ENCODE measurements around the gene MYT1.
"Not testable (repeated sequence)": the region's sequence is repeated elsewhere in the genome, so short reads cannot be mapped to it uniquely, and the experiment has no call there.

The MYT1 gene

DNA sequence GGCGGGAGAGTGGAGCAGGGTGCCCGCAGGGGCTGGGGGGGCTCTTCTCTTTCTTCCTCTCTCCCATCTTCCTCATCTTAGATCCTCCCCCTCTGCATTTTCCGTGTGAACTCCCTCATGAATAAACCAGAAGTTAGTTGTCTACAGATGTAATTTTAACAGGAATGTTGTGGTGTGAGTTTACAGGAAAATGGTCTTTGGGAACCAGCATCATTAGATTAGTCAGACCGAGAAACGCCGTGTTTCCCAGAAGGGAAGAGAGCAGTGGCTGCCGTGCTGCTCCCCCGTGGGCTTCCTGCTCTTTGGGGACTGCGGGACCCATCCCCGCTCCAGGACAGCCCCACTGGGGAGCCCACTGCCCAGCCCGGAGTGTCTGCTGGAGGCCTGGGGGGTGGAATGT lies 3.4 kb downstream of the MYT1 start:
- Histone ChIP-seq H3K27me3 (ENCODE audit: control insufficient read depth, insufficient read depth, low read length) (peaks cover 10% of the 10 kb centered on the region), H3K36me3 (ENCODE audit: control insufficient read depth, insufficient read depth, low read length) (no peaks in the 10 kb centered on the region), H3K4me1 (ENCODE audit: control insufficient read depth, insufficient read depth, low read length) (peaks cover 12% of the 10 kb centered on the region), H3K9ac (ENCODE audit: low read depth, low read length) (no peak overlapping the region), H3K4me3 (ENCODE audit: low read depth, low read length) (no peak overlapping the region), H3K9me3 (ENCODE audit: control insufficient read depth, insufficient read depth, low read length) (no peaks in the 10 kb centered on the region)

DNA sequence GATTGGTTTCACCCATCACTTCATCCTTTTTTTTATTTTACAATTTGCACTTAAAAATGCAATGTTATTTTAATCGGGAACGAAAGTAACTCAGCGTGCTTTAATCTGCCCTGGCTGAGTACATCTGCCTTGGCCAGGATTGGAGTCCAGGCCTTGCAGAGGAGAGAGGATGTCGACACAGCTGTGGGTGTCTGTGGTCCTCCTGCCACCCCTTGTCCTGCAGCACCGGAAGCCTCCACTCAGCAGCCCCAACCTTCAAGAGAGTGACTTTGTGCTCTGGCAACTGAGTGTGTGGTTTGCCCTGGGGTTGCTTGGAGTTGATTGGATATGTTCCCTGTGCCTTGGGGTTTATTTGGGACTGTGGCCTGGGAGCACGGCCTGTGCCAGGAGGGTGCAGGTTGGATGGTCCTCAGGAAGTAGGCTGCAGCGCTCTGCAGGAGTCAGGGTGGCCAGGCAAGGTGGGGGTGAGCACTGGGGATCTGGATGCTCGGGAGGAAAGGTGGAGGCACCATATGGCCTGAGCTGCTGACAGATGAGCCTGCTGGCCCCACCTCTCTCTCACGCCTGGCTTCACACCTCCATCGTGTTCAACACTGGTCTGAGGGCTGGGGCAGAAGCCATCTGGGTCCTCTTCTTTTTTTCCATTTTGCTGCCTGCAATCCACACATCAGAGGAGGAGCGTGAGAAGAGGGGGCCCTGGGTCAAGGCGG lies 4.3 kb downstream of the MYT1 start:
- no peak overlapping the region for H3K4me3 ChIP-seq (ENCODE audit: low read depth, low read length)
- peaks cover 9% of the 10 kb centered on the region for H3K27me3 ChIP-seq (ENCODE audit: control insufficient read depth, insufficient read depth, low read length)
- H3K9me3 ChIP-seq (ENCODE audit: control insufficient read depth, insufficient read depth, low read length), result no peaks in the 10 kb centered on the region
- no peak overlapping the region for H3K9ac ChIP-seq (ENCODE audit: low read depth, low read length)
- no peaks in the 10 kb centered on the region for H3K36me3 ChIP-seq (ENCODE audit: control insufficient read depth, insufficient read depth, low read length)
- H3K4me1 ChIP-seq (ENCODE audit: control insufficient read depth, insufficient read depth, low read length), result peaks cover 8% of the 10 kb centered on the region

DNA sequence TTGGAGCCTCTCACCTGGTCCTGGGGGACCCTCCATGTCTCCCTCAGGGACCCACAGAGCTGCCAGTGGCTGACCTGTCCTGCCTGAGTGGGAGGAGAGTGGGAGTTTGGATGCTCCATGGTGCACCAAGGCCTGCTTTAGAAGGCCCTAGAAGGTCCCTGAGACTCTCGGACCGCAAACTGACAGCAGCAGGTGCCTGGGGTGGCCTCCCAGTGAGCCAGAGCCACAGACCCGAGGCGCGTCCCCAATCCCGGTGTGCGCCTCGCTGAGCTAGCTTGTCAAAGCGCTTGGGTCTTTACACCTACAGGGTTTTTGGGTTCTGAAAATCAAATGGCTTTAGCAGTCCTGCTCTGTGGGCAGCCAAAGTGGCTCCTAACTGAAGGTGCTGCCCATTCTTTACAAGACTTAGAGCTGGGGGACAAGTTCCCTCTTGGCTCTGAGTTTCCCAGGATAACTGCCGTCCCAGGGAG lies 4.9 kb downstream of the MYT1 start:
- Histone ChIP-seq H3K4me3 (ENCODE audit: low read depth, low read length) (no peak overlapping the region), H3K27me3 (ENCODE audit: control insufficient read depth, insufficient read depth, low read length) (peaks cover 8% of the 10 kb centered on the region), H3K36me3 (ENCODE audit: control insufficient read depth, insufficient read depth, low read length) (no peaks in the 10 kb centered on the region), H3K9ac (ENCODE audit: low read depth, low read length) (no peak overlapping the region), H3K9me3 (ENCODE audit: control insufficient read depth, insufficient read depth, low read length) (no peaks in the 10 kb centered on the region), H3K4me1 (ENCODE audit: control insufficient read depth, insufficient read depth, low read length) (peaks cover 8% of the 10 kb centered on the region)

DNA sequence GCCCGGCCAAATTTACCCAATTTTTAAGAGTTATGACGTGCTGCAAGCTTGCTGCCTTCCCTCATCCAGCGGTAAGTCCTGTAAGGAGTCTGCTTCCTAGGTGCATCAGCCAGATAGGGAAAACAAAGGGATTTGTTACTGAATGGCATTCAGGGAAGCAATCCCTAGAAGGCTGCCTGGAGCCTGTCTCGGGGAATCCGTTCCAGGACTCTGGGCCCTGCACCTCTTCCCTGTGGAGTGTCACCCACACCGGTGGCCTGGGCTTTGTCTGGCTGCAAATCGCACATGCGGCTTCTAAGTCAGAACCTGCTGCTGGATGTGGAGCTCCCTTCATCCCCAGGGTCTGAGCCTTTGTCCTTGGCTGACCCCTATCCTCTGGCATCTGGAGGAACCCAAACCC lies 7.0 kb downstream of the MYT1 start:
- H3K9me3 ChIP-seq (ENCODE audit: control insufficient read depth, insufficient read depth, low read length), result no peaks in the 10 kb centered on the region
- H3K9ac ChIP-seq (ENCODE audit: low read depth, low read length), result no peak overlapping the region
- peaks cover 8% of the 10 kb centered on the region for H3K27me3 ChIP-seq (ENCODE audit: control insufficient read depth, insufficient read depth, low read length)
- no peaks in the 10 kb centered on the region for H3K36me3 ChIP-seq (ENCODE audit: control insufficient read depth, insufficient read depth, low read length)
- no peak overlapping the region for H3K4me3 ChIP-seq (ENCODE audit: low read depth, low read length)
- no peaks in the 10 kb centered on the region for H3K4me1 ChIP-seq (ENCODE audit: control insufficient read depth, insufficient read depth, low read length)

DNA sequence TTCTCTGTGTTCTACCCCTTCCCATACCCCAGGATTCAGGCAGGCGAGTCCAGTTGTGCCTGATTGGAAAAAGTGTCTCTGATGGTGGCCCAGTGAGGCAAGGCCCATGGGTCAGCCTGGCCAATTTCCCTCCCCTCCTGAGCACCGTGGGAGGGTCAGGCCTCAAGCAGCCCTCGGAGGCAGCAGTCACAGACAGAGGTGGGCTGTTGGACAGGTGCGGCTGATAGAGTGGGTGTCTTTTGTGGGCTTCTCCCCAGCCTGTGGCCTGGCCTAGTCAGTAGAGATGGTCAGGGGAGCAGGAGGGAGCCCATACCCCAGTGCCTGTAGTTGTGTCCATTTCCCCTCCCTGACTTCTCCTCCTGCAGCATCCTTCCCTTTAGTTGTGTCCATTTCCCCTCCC lies 8.9 kb downstream of the MYT1 start:
- Histone ChIP-seq H3K9me3 (ENCODE audit: control insufficient read depth, insufficient read depth, low read length) (no peaks in the 10 kb centered on the region), H3K27me3 (ENCODE audit: control insufficient read depth, insufficient read depth, low read length) (peaks cover 8% of the 10 kb centered on the region), H3K4me1 (ENCODE audit: control insufficient read depth, insufficient read depth, low read length) (peaks cover 9% of the 10 kb centered on the region), H3K9ac (ENCODE audit: low read depth, low read length) (no peak overlapping the region), H3K36me3 (ENCODE audit: control insufficient read depth, insufficient read depth, low read length) (no peaks in the 10 kb centered on the region), H3K4me3 (ENCODE audit: low read depth, low read length) (no peak overlapping the region)

DNA sequence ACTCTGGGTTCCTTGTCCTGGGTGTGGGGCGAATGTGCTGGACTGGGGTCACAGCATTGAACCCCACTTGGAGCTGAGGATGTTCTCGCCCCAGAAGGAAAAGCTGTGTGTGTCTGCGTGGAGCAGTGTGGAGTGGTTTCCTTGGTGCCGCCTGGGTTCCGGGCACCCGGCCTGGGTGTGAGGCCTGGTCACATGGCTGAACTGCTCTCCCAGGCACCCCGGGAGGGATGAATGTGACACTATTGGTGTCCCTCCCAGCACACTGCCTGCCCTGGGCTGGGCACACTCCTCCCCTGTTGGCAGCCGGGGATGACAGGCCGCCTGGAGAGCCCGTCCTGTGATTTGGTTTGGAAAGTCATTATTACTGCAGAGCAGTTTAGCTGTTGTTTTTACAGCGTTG lies 12.3 kb downstream of the MYT1 start:
- H3K4me3 ChIP-seq (ENCODE audit: low read depth, low read length), result no peak overlapping the region
- peaks cover 8% of the 10 kb centered on the region for H3K27me3 ChIP-seq (ENCODE audit: control insufficient read depth, insufficient read depth, low read length)
- H3K4me1 ChIP-seq (ENCODE audit: control insufficient read depth, insufficient read depth, low read length), result peaks cover 9% of the 10 kb centered on the region
- no peaks in the 10 kb centered on the region for H3K9me3 ChIP-seq (ENCODE audit: control insufficient read depth, insufficient read depth, low read length)
- no peaks in the 10 kb centered on the region for H3K36me3 ChIP-seq (ENCODE audit: control insufficient read depth, insufficient read depth, low read length)
- no peak overlapping the region for H3K9ac ChIP-seq (ENCODE audit: low read depth, low read length)

DNA sequence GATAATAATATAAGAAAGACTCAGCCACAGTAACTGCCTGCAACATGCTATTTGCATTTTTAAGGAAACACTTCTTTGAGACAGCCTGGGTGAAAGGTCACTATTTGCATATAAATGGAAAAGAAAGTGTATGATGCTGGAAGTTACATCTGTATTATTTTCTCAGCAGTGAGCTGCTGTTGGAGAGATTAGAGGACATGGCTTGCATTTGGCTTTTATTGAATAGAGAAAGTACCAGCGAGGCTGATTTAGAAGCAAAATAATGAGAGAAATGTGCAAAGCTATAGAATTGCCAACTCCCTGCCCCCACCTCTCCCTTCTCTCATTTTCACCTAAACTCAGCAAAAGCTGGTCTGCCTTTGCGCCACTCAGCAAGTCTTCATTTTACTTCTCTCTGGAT lies 12.7 kb downstream of the MYT1 start:
- H3K9me3 ChIP-seq (ENCODE audit: control insufficient read depth, insufficient read depth, low read length), result no peaks in the 10 kb centered on the region
- H3K36me3 ChIP-seq (ENCODE audit: control insufficient read depth, insufficient read depth, low read length), result no peaks in the 10 kb centered on the region
- no peak overlapping the region for H3K9ac ChIP-seq (ENCODE audit: low read depth, low read length)
- peaks cover 9% of the 10 kb centered on the region for H3K4me1 ChIP-seq (ENCODE audit: control insufficient read depth, insufficient read depth, low read length)
- H3K27me3 ChIP-seq (ENCODE audit: control insufficient read depth, insufficient read depth, low read length), result peaks cover 8% of the 10 kb centered on the region
- H3K4me3 ChIP-seq (ENCODE audit: low read depth, low read length), result peak overlapping the region; percentile 5

DNA sequence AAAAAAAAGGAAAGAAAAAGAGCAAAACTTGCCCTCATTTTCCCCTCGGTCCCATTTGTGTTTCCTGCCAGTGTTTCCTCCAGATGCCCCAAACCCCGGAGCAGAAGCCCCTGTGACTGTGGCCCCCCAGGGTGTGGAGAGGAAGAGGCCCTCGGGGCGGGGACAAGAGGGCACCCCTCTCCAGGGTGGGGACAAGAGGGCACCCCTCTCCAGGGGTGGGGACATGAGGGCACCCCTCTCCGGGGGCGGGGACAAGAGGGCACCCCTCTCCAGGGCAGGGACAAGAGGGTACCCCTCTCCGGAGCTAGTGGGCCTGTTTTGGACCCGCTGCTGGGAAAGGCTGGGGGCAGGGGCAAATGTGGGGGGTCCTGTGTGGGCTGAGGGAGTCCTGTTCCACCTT lies 13.1 kb downstream of the MYT1 start:
- Histone ChIP-seq H3K4me1 (ENCODE audit: control insufficient read depth, insufficient read depth, low read length) (peaks cover 9% of the 10 kb centered on the region), H3K27me3 (ENCODE audit: control insufficient read depth, insufficient read depth, low read length) (peaks cover 8% of the 10 kb centered on the region), H3K4me3 (ENCODE audit: low read depth, low read length) (peak overlapping the region; percentile 5), H3K9ac (ENCODE audit: low read depth, low read length) (no peak overlapping the region), H3K36me3 (ENCODE audit: control insufficient read depth, insufficient read depth, low read length) (no peaks in the 10 kb centered on the region), H3K9me3 (ENCODE audit: control insufficient read depth, insufficient read depth, low read length) (no peaks in the 10 kb centered on the region)

DNA sequence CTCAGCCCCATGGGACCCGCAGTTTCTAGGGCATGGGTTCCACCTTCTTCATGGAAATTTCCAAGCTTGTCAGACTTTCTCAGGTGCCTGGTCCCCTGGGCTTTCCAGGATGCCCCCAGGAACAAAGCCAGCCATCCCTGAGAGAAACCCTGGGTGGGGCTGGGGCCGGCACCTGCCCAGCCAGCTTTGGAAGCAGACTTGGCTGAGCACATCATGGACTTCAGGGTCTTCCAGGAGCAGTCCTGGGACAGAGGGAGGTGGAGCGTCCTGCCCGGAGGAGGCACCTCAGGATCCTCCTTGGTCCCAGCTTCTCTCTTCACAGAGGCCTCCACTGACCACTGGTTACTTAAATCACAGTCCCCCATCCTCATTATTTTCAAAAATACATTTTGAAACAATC lies 13.5 kb downstream of the MYT1 start:
- Histone ChIP-seq H3K36me3 (ENCODE audit: control insufficient read depth, insufficient read depth, low read length) (no peaks in the 10 kb centered on the region), H3K9ac (ENCODE audit: low read depth, low read length) (no peak overlapping the region), H3K4me1 (ENCODE audit: control insufficient read depth, insufficient read depth, low read length) (peaks cover 9% of the 10 kb centered on the region), H3K27me3 (ENCODE audit: control insufficient read depth, insufficient read depth, low read length) (peaks cover 8% of the 10 kb centered on the region), H3K4me3 (ENCODE audit: low read depth, low read length) (no peak overlapping the region), H3K9me3 (ENCODE audit: control insufficient read depth, insufficient read depth, low read length) (no peaks in the 10 kb centered on the region)

DNA sequence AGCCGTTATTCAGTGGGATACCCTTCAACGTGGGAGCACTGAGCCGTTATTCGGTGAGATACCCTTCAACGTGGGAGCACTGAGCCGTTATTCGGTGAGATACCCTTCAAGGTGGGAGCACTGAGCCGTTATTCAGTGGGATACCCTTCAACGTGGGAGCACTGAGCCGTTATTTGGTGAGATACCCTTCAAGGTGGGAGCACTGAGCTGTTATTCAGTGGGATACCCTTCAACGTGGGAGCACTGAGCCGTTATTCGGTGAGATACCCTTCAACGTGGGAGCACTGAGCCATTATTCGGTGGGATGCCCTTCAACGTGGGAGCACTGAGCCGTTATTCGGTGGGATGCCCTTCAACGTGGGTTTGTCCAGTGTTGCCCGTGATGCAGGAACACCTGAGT lies 14.7 kb downstream of the MYT1 start:
- H3K27me3 ChIP-seq (ENCODE audit: control insufficient read depth, insufficient read depth, low read length); H3K4me3 ChIP-seq (ENCODE audit: low read depth, low read length); H3K9me3 ChIP-seq (ENCODE audit: control insufficient read depth, insufficient read depth, low read length); H3K9ac ChIP-seq (ENCODE audit: low read depth, low read length); H3K36me3 ChIP-seq (ENCODE audit: control insufficient read depth, insufficient read depth, low read length); H3K4me1 ChIP-seq (ENCODE audit: control insufficient read depth, insufficient read depth, low read length): not testable (repeated sequence)

DNA sequence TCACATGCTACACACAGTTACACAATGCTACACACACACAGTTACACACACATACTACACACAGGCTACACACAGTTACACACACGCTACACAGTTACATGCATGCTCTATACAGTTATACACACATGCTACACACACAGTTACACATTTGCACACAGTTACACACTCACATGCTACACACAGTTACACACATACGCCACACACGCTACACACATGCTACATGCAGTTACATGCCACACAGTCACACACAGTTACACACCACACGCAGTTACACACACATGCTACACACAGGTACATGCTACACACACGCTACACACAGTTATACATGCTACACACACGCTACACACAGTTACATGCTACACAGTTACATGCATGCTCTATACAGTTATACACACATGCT lies 15.6 kb downstream of the MYT1 start:
- H3K27me3 ChIP-seq (ENCODE audit: control insufficient read depth, insufficient read depth, low read length), result no peaks in the 10 kb centered on the region
- no peaks in the 10 kb centered on the region for H3K36me3 ChIP-seq (ENCODE audit: control insufficient read depth, insufficient read depth, low read length)
- H3K4me1 ChIP-seq (ENCODE audit: control insufficient read depth, insufficient read depth, low read length), result peaks cover 9% of the 10 kb centered on the region
- H3K9ac ChIP-seq (ENCODE audit: low read depth, low read length), result no peak overlapping the region
- no peaks in the 10 kb centered on the region for H3K9me3 ChIP-seq (ENCODE audit: control insufficient read depth, insufficient read depth, low read length)
- no peak overlapping the region for H3K4me3 ChIP-seq (ENCODE audit: low read depth, low read length)

DNA sequence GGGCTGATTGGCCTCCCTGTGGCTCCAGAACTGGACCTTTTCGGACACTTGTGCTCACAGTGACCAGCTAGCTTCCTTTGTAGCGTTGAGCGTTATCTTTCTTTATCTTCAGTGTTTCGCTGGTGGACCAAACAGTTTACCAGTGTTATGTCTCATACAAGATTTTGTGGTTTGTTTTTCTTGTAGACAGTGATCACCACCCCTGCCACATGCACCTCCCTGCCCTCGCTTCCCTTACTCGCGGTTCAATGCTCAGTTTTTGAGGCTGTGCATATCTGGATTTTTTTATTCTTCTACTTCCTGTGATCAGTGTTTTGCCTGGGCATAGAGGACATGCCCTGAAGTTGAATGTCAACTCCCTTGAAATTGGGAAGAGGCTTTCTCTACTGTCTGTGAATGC lies 16.4 kb downstream of the MYT1 start:
- peaks cover 9% of the 10 kb centered on the region for H3K4me1 ChIP-seq (ENCODE audit: control insufficient read depth, insufficient read depth, low read length)
- no peaks in the 10 kb centered on the region for H3K27me3 ChIP-seq (ENCODE audit: control insufficient read depth, insufficient read depth, low read length)
- H3K4me3 ChIP-seq (ENCODE audit: low read depth, low read length), result no peak overlapping the region
- H3K9ac ChIP-seq (ENCODE audit: low read depth, low read length), result no peak overlapping the region
- H3K36me3 ChIP-seq (ENCODE audit: control insufficient read depth, insufficient read depth, low read length), result no peaks in the 10 kb centered on the region
- no peaks in the 10 kb centered on the region for H3K9me3 ChIP-seq (ENCODE audit: control insufficient read depth, insufficient read depth, low read length)
